Stimulated activated memory B cell treated with anti-CD40 and anti-IgM and Interleukin-4, amounts not matched to agents 10 μg/mL and 1 μg/mL and 100 μg/mL, for 72 hours (primary cell): ENCODE data around the gene PLEKHM3.

Experiments used
- ATAC-seq: fragments of 150-1000 bp; cut with Tn5 transposase; 2 replicates; pipeline ENCODE4 v1.10.0; 2021
- H3K27ac Mint-ChIP-seq: one replicate; pipeline ENCODE4 v1.8.0; 2022; ENCODE audit warnings: mild to moderate bottlenecking, mixed read lengths
- H3K27me3 Mint-ChIP-seq: one replicate; pipeline ENCODE4 v1.8.0; 2022; ENCODE audit warnings: mixed read lengths
- H3K36me3 Mint-ChIP-seq: one replicate; pipeline ENCODE4 v1.8.0; 2022; ENCODE audit warnings: mixed read lengths
- H3K4me1 Mint-ChIP-seq: one replicate; pipeline ENCODE4 v1.8.0; 2022; ENCODE audit warnings: mixed read lengths
- H3K4me3 Mint-ChIP-seq: one replicate; pipeline ENCODE4 v1.8.0; 2022; ENCODE audit warnings: mild to moderate bottlenecking, moderate library complexity, mixed read lengths
- H3K9me3 Mint-ChIP-seq: one replicate; pipeline ENCODE4 v1.8.0; 2022; ENCODE audit warnings: mixed read lengths

PLEKHM3 gene

DNA sequence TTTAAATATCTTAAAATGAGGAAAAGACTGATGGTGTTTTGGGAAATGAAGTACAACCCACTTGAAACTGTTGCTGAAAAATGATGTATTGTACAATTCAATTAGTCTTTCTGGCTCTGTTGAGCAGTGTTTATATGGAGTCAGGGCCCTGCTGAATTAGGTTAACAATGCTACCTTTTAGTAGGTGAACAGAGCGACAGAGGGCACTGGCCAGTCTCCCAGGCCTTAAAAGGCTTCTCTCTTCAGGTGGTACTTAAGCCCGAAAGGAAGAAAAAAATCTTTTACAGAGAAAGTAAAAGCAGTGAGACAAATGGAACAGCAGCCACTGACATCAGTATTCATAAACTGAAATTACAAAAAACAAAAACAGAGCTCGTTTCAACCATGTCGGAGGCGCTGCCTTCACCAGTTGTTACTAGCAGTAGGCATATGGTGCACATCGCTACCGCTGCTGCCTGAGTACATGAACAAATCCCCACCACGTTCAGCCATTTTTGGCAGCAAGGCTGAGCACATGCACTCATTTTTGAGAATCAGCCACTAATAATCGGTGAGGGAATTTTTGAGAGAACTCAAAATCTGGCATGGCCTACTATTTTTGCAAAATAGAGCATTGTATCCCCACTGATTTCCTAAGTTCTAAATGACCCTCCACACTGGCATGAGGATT lies 91.8 kb downstream of the PLEKHM3 start:
- Mint-ChIP-seq H3K27me3 (no peaks in the 10 kb centered on the region), H3K9me3 (no peaks in the 10 kb centered on the region), H3K4me1 (no peaks in the 10 kb centered on the region), H3K4me3 (no peak overlapping the region), H3K36me3 (peaks cover 16% of the 10 kb centered on the region), H3K27ac (no peak overlapping the region)
- ATAC-seq = no peak

DNA sequence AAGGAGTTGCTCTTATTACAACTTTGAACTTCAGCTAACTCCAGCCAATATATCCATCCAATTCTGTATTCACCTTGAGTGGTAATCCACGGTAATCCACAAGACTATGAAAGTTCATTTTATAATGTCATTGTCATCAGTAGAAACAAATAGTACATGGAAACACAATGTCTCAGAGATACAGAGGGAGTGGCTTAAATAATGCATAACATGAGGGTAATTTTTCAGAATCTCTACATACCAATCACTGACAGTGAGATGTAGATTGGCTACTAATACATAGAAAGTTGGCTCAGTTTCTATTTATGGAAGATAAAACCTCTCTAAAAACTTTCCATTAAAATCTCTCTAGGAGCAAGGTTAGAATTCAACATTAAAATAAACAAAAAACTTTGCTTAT lies 93.2 kb downstream of the PLEKHM3 start:
- Mint-ChIP-seq H3K4me3 (no peak overlapping the region), H3K36me3 (peaks cover 18% of the 10 kb centered on the region), H3K9me3 (no peaks in the 10 kb centered on the region), H3K27me3 (no peaks in the 10 kb centered on the region), H3K27ac (no peak overlapping the region), H3K4me1 (no peaks in the 10 kb centered on the region)
- ATAC-seq = no peak

DNA sequence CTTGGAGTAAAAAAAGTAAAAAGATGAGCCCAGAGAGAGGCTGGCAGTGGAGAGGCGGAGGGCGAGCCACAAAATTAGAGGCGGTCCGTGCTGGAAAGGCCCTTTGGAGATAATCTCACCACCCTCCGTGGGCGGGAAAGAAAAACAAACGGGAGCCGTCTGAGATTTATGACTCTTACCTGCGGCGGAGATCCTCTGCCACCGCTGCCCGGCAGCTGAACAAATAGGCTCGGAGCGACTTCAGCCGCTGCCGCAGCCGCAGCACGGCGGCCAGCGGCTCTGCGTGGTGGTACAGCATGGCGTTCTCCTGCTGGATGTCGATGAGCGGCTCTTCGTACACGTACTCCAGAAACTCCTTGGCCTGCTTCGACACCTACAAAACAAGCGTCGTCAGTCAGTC lies 94.6 kb downstream of the PLEKHM3 start:
- ATAC-seq = no peak
- Mint-ChIP-seq H3K36me3 (peaks cover 25% of the 10 kb centered on the region), H3K4me1 (no peaks in the 10 kb centered on the region), H3K9me3 (no peaks in the 10 kb centered on the region), H3K27ac (no peak overlapping the region), H3K4me3 (no peak overlapping the region), H3K27me3 (no peaks in the 10 kb centered on the region)

DNA sequence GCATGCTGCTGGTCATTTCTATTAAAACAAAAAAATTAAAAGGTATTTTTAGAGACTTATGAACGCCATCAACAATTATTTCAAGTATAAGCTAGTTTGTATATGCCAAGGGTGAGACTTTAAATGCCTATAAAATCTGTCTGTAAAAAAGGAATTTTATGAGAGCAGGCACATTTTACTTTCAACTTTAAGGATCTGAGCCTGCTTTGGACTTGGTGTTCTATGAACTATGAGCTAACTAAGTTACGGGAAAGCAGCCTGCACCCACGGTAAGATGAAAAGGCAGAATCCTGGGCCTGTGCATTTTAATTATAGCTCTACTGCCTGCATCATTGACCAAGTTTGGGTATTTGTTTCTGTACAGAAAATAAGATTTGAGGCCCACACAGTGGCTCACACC lies 95.4 kb downstream of the PLEKHM3 start:
- no peak for ATAC-seq
- H3K4me3 Mint-ChIP-seq = no peak overlapping the region
- H3K9me3 Mint-ChIP-seq = no peaks in the 10 kb centered on the region
- H3K4me1 Mint-ChIP-seq = no peaks in the 10 kb centered on the region
- peaks cover 28% of the 10 kb centered on the region for H3K36me3 Mint-ChIP-seq
- no peaks in the 10 kb centered on the region for H3K27me3 Mint-ChIP-seq
- H3K27ac Mint-ChIP-seq = no peak overlapping the region

DNA sequence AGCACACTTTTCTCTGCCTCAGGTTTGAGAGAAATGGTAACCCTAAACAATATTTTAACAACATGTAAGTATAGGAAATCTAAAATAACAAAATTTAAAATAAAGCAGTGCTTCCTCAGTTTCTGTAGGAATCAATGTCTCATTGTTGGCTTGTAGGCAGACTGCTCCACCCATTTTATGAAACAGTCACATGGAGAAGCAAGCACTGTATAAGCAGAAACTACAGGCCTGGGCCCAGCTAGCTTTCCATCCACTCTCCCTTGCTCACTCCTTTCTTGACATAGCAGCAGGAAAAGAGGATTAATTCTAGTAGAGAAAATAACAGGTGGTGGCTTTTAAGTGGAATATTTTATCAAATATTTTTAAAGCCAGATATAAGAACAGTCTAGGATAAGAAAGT lies 97.2 kb downstream of the PLEKHM3 start:
- no peak for ATAC-seq
- H3K4me3 Mint-ChIP-seq = no peak overlapping the region
- H3K27ac Mint-ChIP-seq = no peak overlapping the region
- no peaks in the 10 kb centered on the region for H3K9me3 Mint-ChIP-seq
- no peaks in the 10 kb centered on the region for H3K27me3 Mint-ChIP-seq
- no peaks in the 10 kb centered on the region for H3K4me1 Mint-ChIP-seq
- peaks cover 40% of the 10 kb centered on the region for H3K36me3 Mint-ChIP-seq

DNA sequence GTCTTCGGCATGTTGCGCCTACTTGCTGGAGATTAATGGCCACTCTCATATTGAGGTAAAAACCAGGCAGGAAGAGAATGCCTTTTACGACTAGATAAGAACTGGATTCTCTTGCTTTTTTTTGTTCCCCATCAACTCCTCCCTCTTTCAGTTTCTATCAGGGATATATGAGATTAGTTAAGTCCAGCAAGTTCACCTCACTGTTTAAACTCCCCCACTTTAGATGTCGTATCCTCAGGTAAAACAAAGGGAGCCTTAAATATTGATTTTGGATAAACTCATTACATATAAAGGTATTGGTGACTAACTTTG lies 98.4 kb downstream of the PLEKHM3 start:
- H3K9me3 Mint-ChIP-seq = no peaks in the 10 kb centered on the region
- H3K27ac Mint-ChIP-seq = no peak overlapping the region
- no peaks in the 10 kb centered on the region for H3K4me1 Mint-ChIP-seq
- no peak overlapping the region for H3K4me3 Mint-ChIP-seq
- H3K27me3 Mint-ChIP-seq = no peaks in the 10 kb centered on the region
- no peak for ATAC-seq
- H3K36me3 Mint-ChIP-seq = peaks cover 48% of the 10 kb centered on the region

DNA sequence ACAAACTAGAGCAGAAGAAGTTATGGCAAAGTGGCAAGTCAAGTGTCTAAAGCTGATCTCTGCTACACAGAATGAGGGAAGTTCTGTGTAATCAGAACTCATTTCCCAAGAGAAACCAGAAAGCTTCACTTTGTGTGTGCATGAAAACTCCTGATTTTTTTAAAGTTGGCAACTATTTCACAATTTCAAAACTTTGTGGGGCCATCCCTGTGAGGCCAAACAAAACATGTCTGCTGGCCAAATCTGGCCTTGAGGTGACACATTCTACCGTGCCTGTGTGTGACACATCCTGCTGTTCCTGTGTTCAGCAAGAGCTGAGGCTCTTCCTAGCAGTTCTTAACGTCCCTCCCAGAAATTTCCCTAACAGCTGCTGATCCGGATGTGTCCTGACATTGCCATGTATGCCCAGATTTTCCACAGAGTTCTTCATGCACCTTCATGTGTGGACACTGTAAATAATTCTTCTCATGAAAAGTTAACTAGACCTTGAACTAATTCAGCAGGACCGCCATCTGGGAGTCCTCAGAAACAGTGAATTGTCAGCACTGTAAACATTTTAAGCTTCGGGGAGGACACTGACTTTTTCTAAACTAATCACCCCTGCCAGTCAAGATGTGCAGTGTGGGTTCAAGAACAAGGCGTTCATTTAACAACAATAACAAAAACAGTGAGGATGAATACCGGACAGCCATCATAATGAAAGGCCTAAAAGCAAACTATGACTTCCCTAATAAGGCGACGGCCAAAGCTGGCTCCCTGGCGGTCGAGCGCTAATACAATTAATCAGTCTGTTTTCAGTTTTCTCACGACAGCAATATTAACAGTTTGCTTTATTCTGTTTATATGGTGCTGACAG lies 99.0 kb downstream of the PLEKHM3 start:
- H3K9me3 Mint-ChIP-seq = no peaks in the 10 kb centered on the region
- peaks cover 48% of the 10 kb centered on the region for H3K36me3 Mint-ChIP-seq
- no peak overlapping the region for H3K27ac Mint-ChIP-seq
- no peak overlapping the region for H3K4me3 Mint-ChIP-seq
- H3K4me1 Mint-ChIP-seq = no peaks in the 10 kb centered on the region
- no peak for ATAC-seq
- no peaks in the 10 kb centered on the region for H3K27me3 Mint-ChIP-seq

DNA sequence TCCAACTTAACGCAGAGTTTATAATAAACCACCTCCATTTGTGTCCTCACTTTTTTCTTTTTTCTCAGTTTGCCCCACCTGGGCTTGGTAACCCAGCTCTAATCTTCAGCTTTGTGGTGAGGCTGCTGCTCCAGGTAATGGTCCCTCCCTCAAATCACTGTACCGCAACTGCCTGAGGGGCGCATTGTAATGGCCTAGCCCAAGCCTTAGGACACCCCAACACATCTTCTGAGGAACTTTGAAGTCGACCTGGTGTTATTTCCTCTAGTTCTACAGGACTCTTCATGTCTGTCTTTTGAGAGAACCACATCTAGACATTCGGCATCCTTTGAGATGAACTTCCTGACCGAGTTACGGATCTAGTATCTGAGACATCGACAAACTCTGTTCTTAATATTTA lies 99.7 kb downstream of the PLEKHM3 start:
- Mint-ChIP-seq H3K4me3 (no peak overlapping the region), H3K27ac (no peak overlapping the region), H3K27me3 (no peaks in the 10 kb centered on the region)

DNA sequence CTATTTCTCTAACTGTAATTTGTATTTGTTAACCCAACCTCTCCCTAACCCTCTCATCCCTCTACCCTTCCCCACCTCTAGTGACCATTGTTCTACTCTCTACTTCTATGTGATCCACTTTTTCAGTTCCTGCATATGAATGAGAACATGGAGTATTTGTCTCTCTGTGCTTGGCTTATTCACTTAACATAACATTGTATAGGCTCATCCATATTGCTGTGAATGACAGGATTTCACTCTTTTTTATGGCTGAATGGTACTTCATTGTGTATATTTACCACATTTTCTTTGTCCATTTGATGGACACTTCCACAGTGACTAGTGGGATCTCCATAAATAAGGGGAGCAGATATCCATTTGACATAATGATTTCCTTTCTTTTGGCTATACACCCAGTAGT lies 103.7 kb downstream of the PLEKHM3 start:
- Mint-ChIP-seq H3K4me3 (no peak overlapping the region), H3K4me1 (no peaks in the 10 kb centered on the region), H3K27me3 (no peaks in the 10 kb centered on the region), H3K36me3 (peaks cover 46% of the 10 kb centered on the region), H3K9me3 (no peaks in the 10 kb centered on the region), H3K27ac (no peak overlapping the region)
- ATAC-seq = no peak

More for the DNA sequence above, 99.7 kb downstream of the PLEKHM3 start:
- no peaks in the 10 kb centered on the region for H3K9me3 Mint-ChIP-seq
- no peaks in the 10 kb centered on the region for H3K4me1 Mint-ChIP-seq
- peaks cover 42% of the 10 kb centered on the region for H3K36me3 Mint-ChIP-seq
- ATAC-seq = no peak

DNA sequence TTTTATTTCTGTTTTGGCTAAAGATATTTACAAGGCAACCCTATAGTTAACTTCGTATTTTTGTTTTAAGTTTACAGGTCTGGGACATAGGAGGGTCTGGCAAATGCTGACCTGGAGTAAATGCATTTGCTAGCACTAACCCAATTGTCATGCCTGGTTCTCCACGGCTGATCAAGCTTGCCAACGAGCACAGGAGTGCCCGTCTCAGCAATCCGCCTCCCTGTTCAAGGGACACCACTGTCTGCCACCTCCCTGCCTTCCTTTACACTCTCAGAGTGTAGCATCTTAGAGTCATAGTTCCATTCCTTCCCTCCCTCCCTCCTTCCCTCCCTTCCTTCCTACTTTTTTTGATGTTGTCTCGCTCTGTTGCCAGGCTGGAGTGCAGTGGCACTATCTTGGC lies 104.6 kb downstream of the PLEKHM3 start:
- Mint-ChIP-seq H3K36me3 (peaks cover 43% of the 10 kb centered on the region), H3K27ac (no peak overlapping the region), H3K4me3 (no peak overlapping the region), H3K4me1 (no peaks in the 10 kb centered on the region), H3K27me3 (no peaks in the 10 kb centered on the region), H3K9me3 (no peaks in the 10 kb centered on the region)
- ATAC-seq = no peak

DNA sequence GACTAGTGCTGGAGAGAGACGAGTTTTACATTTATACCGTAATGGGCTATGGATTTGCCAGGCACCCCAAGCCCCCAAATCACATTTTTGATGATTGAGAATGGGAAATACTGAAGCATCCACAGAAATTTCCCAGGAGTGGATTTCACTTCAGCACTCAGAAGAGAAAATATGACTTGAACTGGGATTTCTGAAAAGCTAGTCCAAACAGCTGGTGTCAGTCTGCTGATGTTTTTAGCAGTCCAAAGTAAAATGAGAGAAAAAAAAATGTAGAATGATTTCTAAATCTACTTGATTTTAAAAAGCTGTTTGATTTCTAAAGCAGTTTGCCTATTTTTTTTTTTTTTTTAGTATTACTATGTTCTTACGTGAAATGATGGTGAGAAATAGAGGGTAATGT lies 105.0 kb downstream of the PLEKHM3 start:
- no peaks in the 10 kb centered on the region for H3K9me3 Mint-ChIP-seq
- no peak overlapping the region for H3K27ac Mint-ChIP-seq
- no peaks in the 10 kb centered on the region for H3K4me1 Mint-ChIP-seq
- peaks cover 43% of the 10 kb centered on the region for H3K36me3 Mint-ChIP-seq
- no peak for ATAC-seq
- H3K4me3 Mint-ChIP-seq = no peak overlapping the region
- H3K27me3 Mint-ChIP-seq = no peaks in the 10 kb centered on the region

DNA sequence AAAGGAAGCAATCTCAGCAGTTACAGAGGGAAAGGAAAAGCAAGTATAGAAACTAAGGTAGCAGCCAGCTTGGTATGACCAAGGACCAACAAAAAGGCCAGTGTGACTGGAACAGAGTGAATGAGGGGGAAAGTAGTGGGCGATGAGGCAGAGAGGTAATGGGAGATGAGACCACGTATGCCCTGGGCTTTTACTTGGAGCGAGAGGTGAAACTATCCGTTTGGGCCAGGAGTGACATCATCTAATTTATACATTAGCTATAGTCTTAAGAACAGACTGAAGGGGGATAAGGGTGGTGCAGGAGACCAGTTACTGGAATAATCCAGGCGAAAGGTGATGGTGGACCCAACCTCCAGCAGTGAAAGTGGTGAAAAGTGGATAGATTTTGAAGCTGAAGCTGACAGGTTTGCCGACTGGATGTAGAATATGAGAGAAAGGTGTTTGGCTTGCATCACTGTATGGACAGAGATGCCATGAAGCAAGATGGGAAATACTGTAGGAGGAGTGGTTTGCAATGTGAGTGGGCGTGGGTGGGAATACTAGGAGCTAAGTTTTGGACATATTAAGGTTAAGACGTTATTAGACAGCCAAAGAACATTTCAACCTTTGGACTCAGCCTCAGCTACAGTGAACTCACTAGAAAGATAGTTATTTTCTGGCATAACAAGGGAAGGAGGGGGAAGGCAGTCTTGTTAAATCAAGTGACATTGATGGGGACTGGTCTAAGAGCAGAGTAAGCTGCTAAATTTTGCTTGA lies 106.0 kb downstream of the PLEKHM3 start:
- Mint-ChIP-seq H3K36me3 (peaks cover 34% of the 10 kb centered on the region), H3K4me1 (no peaks in the 10 kb centered on the region), H3K27me3 (no peaks in the 10 kb centered on the region), H3K9me3 (no peaks in the 10 kb centered on the region), H3K27ac (no peak overlapping the region), H3K4me3 (no peak overlapping the region)
- ATAC-seq = no peak

DNA sequence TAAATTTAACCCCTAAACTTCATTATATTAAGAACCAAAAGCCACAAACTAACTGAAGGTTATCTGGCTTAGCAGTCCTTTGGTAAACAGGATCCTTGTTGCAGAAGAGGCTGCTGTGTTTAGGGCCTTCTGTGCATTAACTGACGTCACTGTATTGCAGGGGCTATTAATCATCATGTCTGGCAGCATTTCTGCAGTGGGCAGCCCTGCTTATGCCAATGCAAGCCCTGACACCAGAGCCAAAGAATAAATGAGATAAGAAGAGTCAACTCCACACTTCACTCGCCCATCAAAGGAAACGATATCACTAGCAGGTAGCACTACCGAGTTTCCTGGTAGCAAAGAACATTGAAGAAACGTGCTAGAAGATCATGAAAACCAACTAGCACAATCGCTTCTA lies 110.6 kb downstream of the PLEKHM3 start:
- Mint-ChIP-seq H3K36me3 (peaks cover 54% of the 10 kb centered on the region), H3K27me3 (no peaks in the 10 kb centered on the region), H3K4me1 (no peaks in the 10 kb centered on the region), H3K9me3 (no peaks in the 10 kb centered on the region), H3K27ac (no peak overlapping the region), H3K4me3 (no peak overlapping the region)
- ATAC-seq = no peak

DNA sequence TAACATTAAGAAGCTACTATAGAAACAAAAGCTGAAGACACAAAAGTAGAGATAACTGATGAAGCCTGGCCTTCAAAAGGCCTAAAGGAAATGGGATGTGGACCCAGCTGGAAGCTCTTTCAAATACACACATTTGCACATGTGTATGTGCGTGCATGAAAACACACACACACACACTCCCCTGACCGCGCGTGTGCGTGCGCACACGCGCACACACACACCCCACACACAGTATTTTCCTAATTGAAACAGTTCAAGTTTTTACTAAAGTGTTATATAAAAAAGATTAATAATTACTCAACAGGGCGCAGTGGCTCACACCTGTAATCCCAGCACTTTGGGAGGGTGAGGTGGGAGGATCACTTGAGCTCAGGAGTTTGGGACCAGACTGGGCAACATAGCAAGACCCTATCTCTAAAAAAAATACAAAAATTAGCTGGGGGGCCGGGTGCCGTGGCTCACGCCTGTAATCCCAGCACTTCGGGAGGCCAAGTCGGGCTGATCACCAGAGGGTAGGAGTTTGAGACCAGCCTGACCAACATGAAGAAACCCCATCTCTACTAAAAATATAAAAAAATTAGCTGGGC lies 111.5 kb downstream of the PLEKHM3 start:
- H3K4me3 Mint-ChIP-seq = no peak overlapping the region
- no peaks in the 10 kb centered on the region for H3K4me1 Mint-ChIP-seq
- H3K27me3 Mint-ChIP-seq = no peaks in the 10 kb centered on the region
- no peak overlapping the region for H3K27ac Mint-ChIP-seq
- H3K9me3 Mint-ChIP-seq = no peaks in the 10 kb centered on the region
- peaks cover 49% of the 10 kb centered on the region for H3K36me3 Mint-ChIP-seq
- no peak for ATAC-seq

DNA sequence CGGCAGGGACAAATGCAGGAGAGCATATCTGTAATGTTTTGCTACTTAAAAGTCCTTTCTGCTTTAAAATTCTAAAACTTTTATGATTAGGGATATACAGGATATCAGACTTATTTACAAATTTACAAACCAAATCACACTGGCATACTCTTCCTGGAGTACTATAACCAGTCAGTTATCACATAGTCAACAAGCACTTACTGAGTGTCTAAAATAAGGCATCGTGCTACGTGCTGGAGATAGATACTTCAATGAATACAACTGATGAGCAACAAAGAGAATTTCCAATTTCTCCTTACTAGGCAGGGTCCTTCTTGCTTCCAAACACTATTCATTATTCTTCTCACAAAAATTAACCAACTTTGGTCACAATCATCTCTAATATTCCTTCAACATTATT lies 113.5 kb downstream of the PLEKHM3 start:
- no peak for ATAC-seq
- no peak overlapping the region for H3K27ac Mint-ChIP-seq
- H3K9me3 Mint-ChIP-seq = no peaks in the 10 kb centered on the region
- no peaks in the 10 kb centered on the region for H3K27me3 Mint-ChIP-seq
- no peaks in the 10 kb centered on the region for H3K4me1 Mint-ChIP-seq
- no peak overlapping the region for H3K4me3 Mint-ChIP-seq
- peaks cover 47% of the 10 kb centered on the region for H3K36me3 Mint-ChIP-seq
